Measurements from ENCODE around the gene RPE65.
A peak's percentile ranks its signal among the peaks of the same experiment; 100 is the strongest.
"Not testable (repeated sequence)": the region's sequence is repeated elsewhere in the genome, so short reads cannot be mapped to it uniquely, and the experiment has no call there.

Gene RPE65

GRCh38 chr1:68449901-68450300 is at the start of gene RPE65:
Gene RPE65, minus strand, starts transcription at chr1:68449954. Its CDS starts 49 bp downstream, at chr1:68449905.
- DNase-seq (ENCODE audit: extremely low read depth in 1 of 2, low read depth in 1 of 2) = no peak

- no peak for DNase-seq (ENCODE audit: extremely low read depth in 1 of 2, low read depth in 1 of 2)
Observed at GRCh38 chr1:68497358-68497698, 47.6 kb upstream of the RPE65 start.

DNA sequence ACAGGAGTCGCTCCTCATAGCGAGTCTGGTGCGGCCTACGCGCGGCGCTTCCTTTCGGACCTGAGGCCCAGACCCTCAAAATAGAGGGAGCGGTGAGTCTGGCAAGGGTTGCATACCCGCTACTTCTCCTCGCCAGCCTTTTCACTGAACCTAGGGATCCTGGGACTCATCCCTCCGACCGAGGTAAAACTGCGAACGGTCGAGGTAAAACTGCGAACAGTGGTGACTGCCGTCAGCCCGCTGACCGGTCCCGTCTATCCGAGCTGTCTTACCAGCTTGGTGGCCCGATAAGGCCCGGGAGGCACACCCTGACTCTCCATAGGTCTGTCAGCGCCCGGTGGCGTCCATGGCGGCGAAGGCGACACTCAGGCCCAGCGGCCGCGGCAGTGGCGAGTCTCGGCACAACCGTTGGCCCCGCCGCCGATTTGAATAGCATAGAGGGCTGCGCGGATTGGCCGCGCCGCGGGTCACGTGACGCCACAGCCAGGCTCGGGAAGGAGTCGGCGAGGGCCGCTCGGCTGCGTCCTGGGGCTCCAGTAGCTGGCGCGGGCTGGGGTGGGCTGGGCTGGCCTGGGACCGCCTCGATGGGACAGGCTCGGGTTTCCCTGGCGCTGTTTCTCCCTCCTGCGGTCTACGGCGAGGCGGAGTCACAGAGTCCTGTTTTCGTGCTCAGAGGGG is 47.1 kb upstream of the RPE65 start, which contains the start of gene DEPDC1:
DEPDC1 (minus strand) TSS at position 403 of the 678 bp plus-strand sequence; CDS start at position 320, 83 bp downstream.
- peak in 1 of 2 donors; percentile 62 for DNase-seq (ENCODE audit: extremely low read depth in 1 of 2, low read depth in 1 of 2)

DNA sequence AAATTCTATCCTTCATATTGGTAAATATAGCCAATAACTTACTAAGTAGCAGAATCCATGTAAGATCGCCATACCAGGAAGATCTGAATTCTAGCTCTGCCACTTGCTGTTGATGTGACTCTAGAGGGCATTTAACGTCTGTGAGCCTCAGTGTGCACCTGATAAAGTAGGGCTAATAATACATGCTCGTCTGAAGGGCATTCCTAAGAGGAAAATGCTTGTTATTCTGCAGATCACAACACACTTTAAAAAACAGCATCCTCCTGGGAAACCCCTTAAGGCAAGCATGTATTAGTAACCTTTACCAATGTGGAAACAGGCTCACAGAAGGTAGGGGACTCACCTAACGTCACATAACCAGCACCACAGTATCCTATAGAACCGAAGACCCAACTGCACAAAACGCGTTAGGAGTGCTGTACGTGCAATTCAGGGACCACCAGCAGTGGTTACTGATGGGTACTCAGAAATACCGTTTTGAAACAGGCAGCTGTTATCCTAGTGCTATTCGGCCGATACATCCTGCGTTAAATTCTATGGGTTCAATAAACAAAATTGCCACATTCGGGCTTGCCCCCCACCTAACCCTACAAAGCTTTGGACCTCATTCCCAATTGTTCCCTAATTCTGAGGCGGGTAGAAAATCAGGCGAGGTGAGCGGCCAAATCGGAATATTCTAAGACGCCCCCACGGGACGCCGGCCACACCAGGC is 46.4 kb upstream of the RPE65 start:
- no peak for DNase-seq (ENCODE audit: extremely low read depth in 1 of 2, low read depth in 1 of 2)

GRCh38 chr1:68495532-68495931 is 45.8 kb upstream of the RPE65 start:
- DNase-seq (ENCODE audit: extremely low read depth in 1 of 2, low read depth in 1 of 2) = no peak

DNA sequence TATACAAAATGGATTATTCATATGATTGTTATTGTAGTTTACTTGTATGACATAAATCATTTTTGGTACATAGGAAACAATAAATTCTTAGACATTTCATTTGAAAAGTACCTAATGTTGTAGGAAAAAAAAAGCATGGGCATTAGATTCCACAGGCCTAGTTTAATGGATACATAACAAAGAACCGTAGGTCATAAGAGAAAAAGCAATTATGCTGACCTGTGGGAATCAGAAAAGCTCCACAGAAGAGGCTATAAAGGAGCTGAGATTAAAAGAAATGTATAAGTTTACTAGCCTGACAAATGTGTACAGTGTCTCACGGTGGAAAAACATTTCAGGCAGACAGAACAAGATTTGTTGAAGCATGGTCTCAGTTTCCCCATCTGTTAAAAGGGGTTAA is 43.4 kb upstream of the RPE65 start:
- DNase-seq (ENCODE audit: extremely low read depth in 1 of 2, low read depth in 1 of 2) = no peak

DNA sequence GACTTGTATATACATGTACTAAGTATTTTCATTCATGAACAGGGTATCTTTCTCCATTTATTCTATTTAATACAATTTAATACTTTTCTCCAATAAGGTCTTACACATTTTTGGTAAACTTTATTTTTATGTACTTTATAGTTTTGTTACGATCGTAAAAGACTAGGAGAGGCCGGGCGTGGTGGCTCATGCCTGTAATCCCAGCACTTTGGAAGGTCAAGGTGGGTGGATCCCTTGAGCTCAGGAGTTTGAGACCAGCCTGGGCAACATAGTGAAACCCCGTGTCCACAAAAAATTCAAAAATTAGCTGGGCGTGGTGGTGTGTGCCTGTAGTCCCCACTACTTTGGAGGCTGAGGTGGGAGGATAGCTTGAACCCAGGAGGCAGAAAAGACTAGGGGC is 42.5 kb upstream of the RPE65 start:
- DNase-seq (ENCODE audit: extremely low read depth in 1 of 2, low read depth in 1 of 2) = not testable (repeated sequence)

DNA sequence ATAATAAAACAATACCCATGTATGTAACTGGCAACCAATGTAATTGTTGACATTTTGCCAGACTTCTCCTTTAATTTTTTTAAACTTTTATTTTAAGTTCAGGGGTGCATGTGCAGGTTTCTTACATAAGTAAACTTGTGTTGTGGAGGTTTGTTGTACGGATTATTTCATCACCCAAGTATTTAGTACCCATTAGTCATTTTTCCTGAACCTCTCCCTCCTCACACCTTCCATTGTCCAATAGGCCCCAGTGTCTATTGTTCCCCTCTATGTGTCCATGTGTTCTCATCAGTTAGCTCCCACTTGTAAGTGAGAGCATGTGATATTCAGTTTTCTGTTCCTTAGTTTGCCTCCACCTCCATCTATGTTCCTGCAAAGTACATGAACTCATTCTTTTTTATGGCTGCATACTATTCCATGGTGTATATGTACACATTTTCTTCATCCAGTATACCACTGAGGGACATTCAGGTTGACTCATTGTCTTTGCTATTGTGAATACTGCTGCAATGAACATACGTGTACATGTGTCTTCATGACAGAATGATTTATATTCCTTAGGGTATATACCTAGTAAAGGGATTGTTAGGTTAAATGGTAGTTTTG is 40.4 kb upstream of the RPE65 start:
- no peak for DNase-seq (ENCODE audit: extremely low read depth in 1 of 2, low read depth in 1 of 2)

- DNase-seq (ENCODE audit: extremely low read depth in 1 of 2, low read depth in 1 of 2) = no peak
Observed at GRCh38 chr1:68485431-68486022, 35.8 kb upstream of the RPE65 start.

DNA sequence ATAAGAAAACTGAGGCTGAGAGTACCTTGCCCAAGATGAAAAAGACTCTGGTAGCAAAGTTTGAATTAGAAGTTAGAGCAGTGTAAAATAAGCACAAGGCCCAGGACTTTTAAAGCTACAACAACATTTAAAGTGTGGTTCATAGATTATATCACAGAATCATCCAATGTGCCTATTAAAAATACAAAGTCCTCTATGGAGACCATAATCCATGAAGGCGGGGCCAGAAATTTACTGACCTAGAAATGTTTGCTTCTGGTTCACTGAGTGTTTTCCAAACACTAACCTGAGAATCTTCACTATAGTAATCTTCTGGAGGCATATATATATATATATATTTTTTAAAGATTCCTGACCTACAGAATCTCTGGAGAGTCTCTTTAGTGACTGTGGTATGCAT is 34.9 kb upstream of the RPE65 start:
- no peak for DNase-seq (ENCODE audit: extremely low read depth in 1 of 2, low read depth in 1 of 2)

- DNase-seq (ENCODE audit: extremely low read depth in 1 of 2, low read depth in 1 of 2) = no peak
Observed at GRCh38 chr1:68481041-68481440, 31.3 kb upstream of the RPE65 start.

DNA sequence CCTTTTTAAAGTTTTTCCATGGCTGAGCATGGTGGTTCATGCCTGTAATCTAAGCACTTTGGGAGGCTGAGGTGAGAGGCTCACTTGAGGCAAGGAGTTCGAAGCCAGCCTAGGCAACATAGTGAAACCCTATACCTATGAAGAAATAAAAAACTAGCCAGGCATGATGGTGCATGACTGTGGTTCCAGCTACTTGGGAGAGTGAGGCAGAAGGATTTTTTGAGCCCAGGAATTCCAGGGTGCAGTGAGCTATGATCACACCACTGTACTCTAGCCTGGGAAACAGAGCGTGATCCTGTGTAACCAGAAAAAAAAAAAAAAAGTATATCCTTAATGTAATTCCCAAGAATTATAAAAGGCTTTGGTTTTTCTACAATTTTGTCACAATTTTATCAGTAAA is 29.7 kb upstream of the RPE65 start:
- no peak for DNase-seq (ENCODE audit: extremely low read depth in 1 of 2, low read depth in 1 of 2)

GRCh38 chr1:68478662-68479061 is 28.9 kb upstream of the RPE65 start:
- no peak for DNase-seq (ENCODE audit: extremely low read depth in 1 of 2, low read depth in 1 of 2)

GRCh38 chr1:68476626-68477025 is 26.9 kb upstream of the RPE65 start:
- not testable (repeated sequence) for DNase-seq (ENCODE audit: extremely low read depth in 1 of 2, low read depth in 1 of 2)

GRCh38 chr1:68473060-68473459 is 23.3 kb upstream of the RPE65 start:
- DNase-seq (ENCODE audit: extremely low read depth in 1 of 2, low read depth in 1 of 2) = no peak

DNA sequence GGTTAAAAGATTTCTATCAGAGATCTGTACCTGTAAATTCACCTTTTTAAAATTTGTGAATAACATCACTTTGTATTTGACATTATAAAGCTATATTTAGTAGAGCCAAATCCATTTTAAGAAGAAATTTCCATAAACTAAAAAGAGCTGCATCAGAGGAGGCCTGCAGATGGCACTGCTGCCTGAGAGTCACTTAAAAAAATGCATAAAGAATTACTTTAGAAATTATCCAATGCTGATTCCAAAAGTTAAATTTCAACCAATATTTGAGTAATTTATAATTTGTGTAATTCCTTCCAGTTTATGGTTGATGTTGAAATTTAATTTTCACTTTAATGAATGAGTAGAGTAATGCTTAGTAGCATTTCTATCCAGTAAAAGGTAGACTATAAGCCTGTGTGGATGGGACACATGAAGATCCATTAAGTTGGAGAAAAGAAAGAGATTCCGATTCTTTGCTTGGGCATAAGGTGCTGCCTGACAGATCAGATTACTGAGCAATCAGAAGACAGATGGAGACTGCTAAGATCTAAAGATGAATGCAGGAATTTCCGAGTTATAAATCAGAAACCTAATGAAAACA is 20.7 kb upstream of the RPE65 start:
- DNase-seq (ENCODE audit: extremely low read depth in 1 of 2, low read depth in 1 of 2) = no peak

DNA sequence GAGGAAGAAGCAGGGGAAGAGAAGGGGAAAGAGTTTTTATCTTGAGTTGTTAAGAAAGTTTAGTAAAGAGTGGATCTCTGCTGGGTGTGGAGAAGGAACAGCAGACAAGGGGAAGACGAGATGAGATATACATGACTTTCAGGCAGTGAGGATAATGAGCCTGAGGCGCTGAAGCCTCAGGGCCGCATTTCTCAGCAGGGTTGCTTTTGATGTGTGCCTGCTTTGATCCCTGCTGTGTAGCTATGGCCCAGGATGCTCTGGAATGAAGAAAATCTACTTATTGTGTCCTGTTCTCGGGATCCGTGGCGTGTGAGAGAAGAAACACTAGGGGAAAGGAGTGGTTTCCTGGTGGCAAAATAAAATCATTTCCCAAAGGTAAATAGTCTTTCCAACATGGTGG is 15.1 kb upstream of the RPE65 start:
- no peak for DNase-seq (ENCODE audit: extremely low read depth in 1 of 2, low read depth in 1 of 2)

DNA sequence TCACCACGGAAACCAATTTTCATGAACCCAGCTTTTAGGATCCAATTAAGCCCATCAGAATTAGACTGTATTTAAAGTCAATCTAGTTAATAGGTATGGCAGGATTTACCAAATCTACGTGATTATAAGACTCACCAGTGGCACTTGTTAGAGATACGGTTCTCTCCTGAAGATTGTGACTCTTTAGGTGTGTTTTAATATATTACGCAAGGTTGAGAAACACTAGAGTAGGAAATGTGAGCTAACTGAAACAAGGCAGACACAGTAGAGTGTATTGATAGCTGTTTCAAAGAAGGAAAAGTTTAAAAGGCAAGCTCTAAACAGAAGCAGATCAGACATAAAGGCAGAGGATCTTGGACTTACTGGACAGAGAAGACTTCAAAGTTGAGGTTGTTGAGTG is 11.2 kb upstream of the RPE65 start:
- DNase-seq (ENCODE audit: extremely low read depth in 1 of 2, low read depth in 1 of 2) = no peak

- no peak for DNase-seq (ENCODE audit: extremely low read depth in 1 of 2, low read depth in 1 of 2)
Observed at GRCh38 chr1:68459796-68460195, 10.0 kb upstream of the RPE65 start.

GRCh38 chr1:68459091-68459490 is 9.3 kb upstream of the RPE65 start:
- no peak for DNase-seq (ENCODE audit: extremely low read depth in 1 of 2, low read depth in 1 of 2)

DNA sequence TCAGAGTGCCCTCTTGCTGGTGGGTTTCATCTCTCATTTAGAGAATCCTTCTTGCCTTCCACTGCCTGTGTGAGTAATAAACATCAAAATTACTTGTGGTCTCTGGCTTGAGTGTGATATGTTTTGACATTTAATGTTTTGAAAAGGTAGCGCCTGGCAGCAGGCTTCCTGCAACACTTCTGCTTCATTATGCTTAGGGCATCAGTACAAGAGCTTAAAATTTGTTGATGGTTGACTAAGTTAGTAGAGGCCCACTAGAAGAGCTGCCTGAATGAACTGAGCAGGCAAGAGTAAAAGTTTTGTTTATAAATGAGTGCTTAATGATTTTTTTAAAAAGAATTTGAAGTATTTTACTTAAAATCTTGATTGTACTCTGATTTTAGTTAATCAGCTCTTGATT is 6.4 kb upstream of the RPE65 start:
- no peak for DNase-seq (ENCODE audit: extremely low read depth in 1 of 2, low read depth in 1 of 2)
